EL (cell line): ENCODE data around the gene LHX1.

ENCODE experiments used
- DNase-seq: peaks from one replicate; pipeline ENCODE4 v3.0.0-alpha.2; 2016

Gene LHX1

DNA sequence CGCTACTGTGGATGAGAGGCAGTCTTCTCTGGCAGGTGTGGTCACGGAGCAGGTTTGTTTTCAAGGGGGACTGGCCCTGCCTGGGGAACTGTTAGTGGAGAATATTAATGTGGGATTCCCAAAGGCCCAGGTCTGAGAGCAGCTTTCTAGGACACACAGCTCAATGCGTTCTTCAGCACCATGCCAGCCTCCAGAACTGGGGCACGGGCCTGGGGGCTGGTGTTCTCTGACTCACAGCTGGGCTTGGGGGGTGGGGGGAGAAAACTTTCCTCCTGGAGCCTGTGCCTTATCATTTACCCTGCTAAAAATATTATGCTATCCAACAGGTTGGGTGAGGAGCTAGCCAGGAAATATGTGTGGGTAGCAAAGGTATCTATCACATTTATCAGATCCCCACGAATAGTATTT is 13.5 kb upstream of the LHX1 start:
- no peak for DNase-seq

DNA sequence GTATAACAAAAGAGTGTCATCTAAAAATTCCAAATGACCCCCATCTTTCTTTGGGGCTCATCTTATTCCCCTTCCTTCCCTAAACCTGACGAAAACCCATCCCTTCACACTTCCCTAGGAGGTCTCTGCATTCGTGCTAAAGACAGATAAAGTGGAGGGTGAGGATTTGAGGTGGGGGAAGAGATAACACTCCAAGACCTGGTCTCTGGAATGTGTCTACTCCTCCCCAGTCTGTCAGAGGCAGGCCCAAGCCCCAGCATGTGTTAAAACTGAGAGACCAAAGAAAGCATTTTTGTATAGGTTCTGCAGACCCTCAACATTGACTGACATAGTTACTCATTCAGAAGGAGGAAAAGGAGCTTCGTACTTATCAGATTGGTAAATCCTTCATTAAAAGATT is 11.0 kb upstream of the LHX1 start:
- no peak for DNase-seq

DNA sequence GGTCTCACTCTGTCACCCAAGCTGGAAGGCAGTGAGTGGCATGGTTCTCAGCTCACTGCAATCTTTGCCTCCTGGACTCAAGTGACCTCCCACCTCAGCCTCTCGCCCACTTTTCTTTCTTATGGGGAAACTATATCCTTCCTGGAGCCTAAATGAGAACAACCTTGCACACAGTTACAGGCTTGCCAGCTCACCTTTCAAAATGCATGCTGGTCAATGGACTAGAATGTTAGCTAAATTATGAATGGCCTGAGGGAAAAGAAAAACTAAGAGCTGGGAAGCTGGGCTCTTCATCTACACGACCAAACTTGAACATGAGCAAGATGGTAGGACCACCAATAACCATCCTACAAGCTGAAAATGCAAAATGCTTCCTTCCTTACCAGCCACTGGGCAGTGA is 10.6 kb upstream of the LHX1 start:
- DNase-seq = no peak

DNA sequence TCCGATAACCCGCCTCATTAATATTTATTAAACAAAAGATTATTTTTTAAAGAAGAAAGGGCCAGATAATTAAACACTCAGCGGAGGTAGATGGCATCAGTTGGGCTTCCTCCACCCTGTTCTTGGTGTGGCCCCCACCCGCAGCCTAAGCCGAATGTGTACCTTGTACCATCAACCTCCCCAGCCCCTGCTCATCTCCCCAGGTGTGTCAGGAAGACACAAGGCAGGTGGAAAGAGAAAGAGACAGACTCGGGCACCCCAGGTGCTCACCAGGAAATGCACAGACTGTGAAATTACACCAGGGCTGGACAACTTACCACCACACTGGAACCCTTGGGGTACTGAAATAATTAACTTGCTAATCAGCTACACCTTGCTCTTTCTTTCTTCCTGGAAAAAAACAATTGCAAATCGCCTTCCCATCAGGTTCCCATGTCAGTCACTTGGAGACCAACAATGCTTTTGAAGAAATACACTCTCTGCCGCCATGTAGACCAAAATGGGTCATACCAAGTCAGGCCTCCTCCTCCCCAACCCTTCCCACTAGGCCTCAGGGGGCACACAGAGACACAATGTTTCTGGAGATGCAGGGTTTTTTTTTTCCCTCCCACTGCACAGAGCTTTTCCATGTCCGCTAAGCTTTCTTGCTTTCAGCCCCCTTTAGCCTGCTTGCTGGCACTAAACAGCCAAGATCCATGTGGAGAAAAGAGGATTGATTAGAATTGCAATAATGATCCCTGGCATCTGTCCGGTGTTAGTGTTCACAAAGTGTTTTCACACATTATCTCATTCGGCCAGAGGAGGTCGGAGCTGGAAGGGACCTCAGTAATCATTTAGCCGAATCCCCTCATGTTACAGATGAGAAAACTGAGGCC is 8.6 kb upstream of the LHX1 start:
- no peak for DNase-seq

DNA sequence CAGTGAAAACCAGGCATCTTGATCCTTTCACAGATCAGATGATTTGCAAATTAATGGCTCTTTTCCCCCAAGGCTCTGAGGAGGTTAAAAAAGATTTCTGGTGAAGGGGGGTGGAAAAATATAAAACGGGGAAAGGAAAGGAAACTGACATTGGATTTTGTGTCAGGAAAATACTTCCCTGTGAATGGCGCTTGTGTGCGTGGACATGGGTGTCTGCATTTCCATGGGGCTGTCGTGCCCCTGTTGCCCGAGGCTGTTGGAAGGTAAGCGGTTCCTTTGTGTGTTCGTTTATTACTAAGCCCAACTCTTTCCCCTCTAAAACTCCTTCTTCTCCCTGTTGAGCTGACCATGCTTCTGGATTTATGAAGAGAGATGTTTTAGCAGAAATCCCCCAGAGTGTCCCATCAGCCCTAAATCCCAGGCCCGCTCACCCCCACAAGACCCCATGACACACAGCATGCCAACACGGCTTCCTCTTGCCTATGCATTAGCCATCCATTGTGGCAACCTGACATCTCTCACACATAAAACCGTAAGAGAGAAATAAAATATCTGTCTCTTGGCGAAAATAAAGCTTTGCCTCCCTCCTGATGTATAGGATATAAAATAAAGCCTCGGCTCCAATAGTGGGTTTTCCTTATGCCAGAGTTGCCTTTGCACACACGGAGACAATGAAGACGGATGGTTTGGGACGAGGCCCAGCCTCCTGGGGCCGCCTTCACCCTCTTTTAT is 7.3 kb upstream of the LHX1 start:
- no peak for DNase-seq

DNA sequence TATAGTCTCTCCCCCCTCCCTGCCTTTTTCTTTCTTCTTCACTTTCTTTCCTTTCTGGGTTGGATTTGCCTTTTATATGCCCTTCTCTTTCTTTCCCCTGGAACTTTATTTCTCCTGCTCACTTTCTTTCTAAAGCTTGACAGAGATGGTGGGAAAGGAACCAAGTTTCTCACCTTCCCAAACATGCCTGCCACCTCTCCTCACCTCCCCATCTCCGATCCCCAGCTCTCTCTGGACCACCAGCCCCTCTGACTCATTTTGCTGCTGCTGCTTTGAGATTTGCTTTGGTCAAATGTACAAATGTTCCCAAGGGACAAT is 6.7 kb upstream of the LHX1 start:
- no peak for DNase-seq

DNA sequence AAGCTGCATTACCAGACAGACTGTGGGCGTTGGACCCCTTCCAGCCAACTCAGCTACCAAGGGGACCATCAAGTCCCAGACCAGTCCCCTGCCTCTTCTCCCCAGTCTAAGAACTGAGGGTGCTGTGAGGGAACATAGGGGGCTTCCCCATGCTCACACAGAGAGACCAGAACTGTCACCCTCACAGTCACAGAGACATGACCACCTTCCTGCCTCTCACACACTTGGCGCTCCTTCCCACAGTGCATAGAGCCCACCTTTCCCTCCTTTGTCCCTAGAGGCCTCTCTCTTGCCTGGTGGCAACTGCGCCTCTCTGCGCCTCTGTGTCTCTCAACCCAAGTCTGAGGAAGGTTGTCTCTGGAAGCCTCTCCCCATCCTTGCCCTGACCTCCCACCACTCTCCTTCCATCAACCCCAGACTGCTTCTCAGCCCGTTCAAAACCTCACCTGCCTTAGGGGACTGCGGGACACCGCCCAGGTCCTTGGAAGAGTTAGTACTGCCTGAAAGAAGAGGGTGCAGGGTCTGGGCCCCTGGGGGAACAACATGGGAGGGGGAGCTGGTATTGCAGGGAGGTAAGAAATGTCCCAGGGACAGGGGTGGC is 6.1 kb upstream of the LHX1 start:
- no peak for DNase-seq

DNA sequence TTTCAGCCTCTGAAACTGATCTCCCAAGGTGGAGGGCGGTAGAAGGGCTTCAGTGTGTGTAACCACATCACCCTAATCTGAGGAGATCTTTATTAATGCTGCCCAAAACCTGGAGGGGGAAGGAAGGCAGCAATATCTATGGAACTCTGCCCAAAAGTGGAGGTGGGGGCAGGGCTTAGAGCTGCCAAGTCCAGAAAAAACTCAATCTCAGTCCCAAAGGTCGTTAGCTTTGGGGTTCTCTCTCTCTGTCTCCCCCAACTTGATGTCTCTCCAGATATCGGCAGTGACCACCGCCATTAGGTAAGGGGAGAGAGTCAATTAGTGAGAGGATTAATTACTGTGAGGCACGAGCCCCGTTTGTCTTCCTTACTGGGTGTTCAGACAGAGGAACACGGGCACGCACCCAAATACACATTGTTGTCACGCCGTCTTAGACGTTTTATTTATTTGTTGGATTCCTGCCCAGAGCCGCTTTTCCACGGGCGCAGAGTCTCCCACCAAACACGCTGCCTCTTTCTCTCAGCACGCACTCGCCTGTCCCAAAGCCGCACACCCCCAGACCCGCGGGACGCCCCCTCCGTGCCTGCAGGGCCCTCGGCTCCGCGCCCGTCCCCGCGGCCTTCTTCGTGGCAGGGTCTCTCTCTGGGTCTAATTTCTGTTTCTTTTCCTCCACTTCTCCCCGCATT is 5.4 kb upstream of the LHX1 start:
- DNase-seq = no peak

DNA sequence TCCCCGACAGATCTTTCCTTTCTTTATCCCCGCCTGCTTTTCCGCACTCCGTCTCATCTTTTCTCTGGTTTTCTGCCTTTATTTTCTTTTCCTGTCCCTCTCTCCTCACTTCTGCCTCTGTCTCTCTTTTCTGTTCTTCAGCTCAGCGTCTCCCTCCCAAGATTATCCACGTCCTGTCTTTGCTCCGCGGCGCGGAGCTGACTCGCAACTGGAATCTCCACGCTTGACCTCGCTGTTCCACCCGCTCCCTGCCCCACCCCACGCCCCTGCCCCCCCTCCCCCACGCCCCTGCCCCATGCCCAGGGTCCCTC is 4.9 kb upstream of the LHX1 start:
- no peak for DNase-seq

DNA sequence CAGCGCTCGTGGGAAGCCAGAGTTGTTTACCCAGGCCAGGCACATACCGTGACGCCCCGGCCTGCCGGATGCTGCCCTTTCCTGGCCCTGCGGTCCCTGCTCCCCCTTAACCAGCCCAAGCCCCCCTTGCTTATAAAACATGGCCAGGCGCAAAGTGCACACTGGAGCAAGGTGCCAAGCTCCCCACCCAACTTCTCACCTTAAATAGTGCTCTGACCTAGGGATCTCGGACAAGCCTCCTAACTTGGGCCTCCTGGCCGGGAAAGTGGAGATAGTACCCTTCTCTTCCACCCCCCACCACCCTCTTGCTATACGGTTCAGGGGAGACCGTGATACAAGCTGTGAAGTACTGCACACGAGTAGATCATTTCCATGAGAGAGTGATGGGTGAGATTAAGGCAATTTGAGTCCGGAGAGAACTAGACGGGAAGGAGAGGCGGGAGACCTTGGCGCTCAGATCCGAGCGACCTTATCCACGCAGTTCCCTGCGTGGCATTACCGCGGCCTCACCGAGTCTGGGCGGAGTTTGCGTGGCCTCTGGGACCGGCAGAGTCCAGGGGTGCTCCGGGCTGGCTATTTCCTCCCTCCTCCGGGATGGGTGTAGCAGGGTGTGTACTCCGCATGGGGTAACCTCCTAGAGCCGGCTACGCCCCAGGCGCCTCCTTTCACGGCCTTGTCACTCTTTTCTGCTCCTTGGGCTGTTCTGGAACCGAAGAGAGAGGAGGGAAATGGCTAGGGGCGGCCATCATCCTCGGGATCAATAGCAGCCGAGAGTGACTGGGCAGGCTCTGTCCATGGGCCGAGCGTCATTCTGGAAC is 4.4 kb upstream of the LHX1 start:
- DNase-seq = no peak

DNA sequence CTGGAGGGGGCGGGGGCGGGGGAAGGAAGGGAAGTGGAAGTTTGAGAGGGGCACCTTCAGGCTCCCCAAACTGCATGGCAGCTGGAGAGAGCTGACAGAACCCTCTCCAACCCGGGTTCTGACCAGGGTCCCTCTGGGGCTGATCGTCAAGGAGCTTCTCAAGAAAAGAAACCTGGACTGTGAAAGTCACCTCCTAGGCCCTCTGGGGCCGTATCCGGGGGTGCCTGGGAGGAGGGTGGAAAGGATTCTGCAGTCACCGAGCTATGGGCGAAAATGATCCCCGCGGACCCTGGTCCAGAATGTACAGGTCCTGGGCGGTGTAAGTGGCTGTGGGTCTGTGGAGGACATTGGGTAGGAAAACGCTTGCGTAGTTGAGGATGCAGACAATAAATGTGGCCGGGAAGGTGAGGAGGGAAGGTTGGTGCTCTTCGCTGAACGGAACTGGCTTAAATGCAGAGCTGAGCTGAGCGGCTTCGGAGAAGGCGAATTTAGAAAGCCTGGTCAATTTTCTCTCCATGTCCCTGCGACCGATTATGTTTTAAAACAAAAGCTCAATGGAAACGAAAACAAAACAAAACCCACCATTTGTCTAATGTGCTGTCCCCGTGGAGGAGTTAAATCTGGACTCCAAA is 3.6 kb upstream of the LHX1 start:
- no peak for DNase-seq

DNA sequence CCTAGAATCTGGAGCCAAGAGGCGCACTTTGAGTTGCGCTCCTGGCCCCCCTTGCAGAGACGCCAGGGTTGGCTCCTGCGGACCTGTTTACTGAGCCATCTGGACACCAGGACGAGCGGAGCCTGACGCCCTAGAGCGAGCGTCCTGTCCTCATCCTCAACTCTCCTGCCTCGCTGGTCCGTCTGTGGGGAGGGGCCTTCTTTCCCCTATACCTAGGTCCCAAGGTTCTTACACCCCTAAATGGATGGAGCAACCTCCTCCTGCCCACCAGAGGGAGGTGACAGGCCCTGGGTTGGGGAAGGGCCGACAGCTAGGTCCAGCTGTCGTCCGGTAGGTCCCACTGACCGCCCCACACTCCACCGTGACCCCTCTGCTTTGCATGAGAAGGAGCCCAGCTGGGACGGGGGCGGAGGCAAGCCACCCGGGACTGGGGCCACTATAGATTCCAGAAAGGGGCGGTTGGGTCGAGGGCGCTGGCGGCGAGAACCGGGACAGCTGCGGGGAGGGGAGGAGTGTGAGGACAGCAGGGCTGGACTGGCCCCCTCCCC is 3.1 kb upstream of the LHX1 start:
- DNase-seq = no peak

DNA sequence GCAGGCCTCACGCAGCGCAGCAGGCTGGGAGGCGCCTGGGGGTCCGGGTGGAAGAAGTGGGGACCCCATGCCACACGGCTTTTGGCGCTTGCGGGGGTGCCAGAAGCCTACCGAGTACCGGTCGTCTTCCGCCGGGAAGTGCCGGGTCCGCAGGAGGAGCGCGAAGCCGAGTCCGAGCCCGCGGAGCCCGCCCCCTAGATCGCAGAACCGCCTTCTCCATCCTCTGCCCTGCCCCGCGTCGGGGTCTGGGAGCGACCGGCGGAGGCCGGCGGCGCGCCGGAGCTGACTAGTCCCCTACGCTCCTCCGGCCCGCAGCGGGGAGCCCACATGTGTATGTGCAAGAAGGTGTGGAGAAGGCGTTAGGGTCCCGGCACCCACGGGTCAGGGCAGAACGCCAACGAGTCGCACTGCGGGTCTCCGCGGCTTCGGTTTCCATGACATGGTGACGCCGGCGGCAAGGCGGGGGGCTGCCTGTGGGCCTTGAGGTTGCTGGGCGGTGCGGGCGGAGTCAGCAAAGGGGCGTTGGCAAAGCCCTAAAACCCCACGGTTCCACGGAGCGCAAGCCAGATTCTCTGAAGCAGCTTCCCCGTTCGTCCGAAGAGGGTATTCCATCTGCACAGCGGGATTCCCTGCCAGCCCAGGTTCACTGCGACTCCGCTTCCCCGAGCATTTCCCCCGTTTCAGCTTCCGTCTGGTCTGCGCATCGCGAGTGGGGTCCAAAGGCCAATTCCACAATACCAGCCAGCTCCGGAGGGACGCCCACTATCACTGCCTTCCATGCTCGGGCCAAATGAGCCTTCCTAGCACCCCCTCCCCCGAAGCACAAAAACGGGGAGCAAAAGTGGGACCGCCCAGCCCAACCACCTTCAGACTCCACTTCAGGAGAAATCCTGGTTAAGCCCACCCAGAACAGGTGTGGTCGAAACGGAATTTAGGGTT is 2.3 kb upstream of the LHX1 start:
- no peak for DNase-seq

DNA sequence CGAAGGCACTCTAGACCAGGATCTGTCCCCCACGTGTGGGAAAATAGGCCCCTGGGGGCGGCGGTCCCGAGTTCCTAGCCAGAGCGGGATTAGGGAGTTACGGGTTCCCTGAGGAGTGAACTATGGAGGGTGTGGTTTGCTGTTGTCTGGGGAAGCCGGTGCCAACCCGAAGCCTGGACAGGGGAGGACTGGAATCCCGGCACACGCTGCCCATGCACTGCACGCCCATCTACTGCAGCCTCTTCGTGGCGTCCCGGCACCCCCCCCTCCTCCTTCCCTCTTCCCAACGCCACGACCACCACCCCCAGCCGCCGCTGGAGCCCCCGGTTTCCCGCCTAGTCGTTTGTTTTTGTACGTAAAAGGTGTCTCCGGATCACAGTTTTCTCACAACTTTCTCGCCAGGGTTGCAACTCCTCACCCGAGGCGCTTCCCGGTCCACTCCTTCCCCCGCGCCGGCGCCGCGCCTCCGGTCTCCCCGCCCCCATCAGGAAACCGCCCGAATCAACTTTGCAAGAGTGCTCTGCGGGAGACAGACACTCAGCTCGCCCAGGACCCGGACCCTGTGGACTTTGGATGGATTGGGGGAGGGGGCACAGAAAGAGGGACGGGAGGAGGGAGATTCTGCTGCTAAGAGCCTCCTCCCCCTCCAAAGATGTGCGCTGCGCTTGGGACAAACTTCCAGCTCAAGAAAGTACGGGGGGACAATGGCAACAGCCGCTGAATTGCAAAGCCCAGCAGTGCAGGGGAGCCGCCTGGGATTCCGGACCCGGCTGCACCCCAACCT is 1.4 kb upstream of the LHX1 start:
- no peak for DNase-seq

DNA sequence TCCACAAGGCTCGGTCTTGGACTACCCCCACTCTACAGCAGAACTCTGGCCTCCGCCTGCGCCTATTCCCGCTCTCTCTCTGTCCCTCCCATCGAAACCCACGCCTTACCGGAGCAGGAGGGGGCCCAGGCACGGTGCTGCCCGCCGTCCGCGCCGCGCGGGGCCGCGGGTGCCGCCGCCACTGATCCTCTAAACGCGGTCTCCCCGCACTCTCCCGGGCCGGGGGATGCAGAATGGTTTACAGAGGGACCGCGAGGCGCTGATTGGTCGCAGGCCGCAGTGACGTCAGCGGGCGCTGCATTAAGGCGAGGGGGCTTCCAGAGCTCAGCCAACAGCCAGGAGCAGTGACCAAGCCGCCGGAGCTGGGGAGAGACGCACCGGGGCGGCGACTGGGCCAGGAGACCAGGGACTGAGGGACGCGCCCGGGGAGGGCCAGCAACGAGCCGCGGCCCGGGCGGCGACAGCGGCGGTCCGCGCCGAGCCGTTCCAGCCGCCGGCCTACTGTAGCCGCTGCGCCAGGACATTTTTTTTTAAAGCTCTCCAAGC is 747 bp upstream of the LHX1 start:
- no peak for DNase-seq

DNA sequence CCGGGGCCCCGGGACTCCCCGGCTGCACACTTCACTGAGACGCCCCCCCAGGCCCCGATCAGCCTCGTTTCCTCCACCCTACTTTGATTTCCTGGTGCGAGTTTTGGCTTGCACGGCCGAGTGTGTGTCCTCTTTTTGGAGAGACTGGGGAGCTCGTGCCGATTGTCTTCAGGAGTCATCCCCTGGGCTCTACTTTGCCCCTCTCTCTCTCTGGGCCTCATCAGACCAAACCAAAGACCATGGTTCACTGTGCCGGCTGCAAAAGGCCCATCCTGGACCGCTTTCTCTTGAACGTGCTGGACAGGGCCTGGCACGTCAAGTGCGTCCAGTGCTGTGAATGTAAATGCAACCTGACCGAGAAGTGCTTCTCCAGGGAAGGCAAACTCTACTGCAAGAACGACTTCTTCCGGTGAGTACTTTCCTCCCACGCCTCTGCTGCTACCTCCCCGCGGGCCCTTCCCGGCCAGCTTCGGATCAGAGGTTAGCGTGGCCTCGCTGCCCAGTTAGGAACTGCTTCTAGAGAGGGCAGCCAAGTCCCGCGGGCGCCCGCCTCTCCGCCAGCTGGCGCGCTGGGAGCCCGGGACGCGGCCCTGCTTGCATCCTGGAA is 787 bp downstream of the LHX1 start:
- DNase-seq = no peak

DNA sequence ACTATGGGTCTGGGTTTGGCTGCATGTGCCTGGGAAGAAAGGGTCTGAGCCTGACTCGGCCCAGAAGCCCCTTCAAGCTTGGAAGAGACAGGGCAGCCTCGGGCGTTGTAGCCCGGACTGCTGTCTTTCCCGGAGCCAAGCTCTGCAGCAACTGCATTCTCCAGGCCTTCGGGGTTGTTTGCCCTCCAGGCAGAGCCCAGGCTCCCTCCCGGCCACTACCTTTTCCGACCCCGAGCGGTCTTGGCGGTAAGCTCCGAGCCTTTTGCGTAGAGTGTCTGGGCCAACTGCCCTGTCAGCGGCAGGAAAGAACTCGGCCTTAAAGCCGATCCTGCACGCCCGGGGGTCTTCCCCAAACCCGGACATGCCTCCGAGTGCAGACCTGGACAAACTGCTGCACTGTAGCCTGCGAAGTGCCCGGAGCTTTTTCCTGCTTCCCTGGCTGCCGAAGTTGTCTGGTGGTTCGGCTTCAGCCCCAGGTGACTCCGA is 1.3 kb downstream of the LHX1 start:
- no peak for DNase-seq

DNA sequence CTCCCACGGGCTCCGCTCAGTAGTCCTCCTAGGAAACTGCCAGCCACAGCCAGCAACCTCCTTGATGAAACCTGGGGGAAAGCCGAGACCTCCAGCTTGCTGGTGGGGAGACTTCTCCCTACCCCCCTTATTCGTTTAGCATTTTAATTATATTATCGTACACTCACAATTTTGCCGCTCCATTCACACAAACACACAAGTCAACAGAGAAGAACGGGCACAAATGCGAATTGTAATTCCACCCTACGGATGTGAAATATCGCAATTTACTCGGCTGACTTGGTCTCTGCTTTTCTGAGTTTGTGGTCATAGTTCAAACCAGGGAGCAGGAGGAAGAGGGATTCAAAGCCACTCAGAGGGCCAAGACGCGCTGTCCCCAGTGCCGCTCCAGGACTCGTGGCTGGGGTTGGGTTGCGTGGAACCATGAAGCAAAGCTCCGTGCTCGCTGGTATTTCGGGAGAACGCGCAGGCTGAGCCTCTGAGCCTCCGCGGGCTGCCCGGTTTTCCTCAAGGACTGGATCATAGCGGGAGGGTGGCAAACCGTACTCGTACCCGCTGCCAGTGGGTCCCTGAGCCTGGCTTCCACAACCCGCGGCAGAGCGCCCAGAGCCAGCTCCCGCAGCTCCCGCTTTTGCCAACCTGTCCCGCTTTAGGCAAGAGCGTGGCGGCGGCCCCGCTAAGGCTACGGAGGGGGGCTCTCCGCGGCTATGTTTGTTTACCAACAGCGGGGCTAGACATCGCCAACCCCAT is 2.0 kb downstream of the LHX1 start:
- no peak for DNase-seq
